ENCODE data around the gene ADARB1.

GRCh38 chr21:45074818-45075595, 627 bp downstream of the ADARB1 start:
- TF ChIP-seq POLR2A (IDR thresholded peaks at IDR 0.05; ENCODE audit: control extremely low read depth in 1 of 2, low read depth in 2 of 2, low read length in 2 of 2): no peak
- no peak for TF ChIP-seq RXRA (IDR thresholded peaks at IDR 0.05; ENCODE audit: insufficient read depth, low read depth, low read length)
- TF ChIP-seq TBP (IDR thresholded peaks at IDR 0.05; ENCODE audit: low read depth, low read length): no peak
- no peak for TF ChIP-seq CREB1 (IDR thresholded peaks at IDR 0.05)
- no peak for TF ChIP-seq CTCF (IDR thresholded peaks at IDR 0.05; ENCODE audit: control extremely low read depth in 1 of 3, insufficient read depth in 1 of 3, low read depth in 1 of 3, low read length in 3 of 3)
- no peak for TF ChIP-seq USF2 (IDR thresholded peaks at IDR 0.05; ENCODE audit: low read length)
- no peak for TF ChIP-seq RFX5 (IDR thresholded peaks at IDR 0.05; ENCODE audit: borderline replicate concordance, low read depth, low read length)
- no peak for TF ChIP-seq FOSL1 (IDR thresholded peaks at IDR 0.05; ENCODE audit: insufficient read depth, low read depth, low read length)

All from H1 (cell line).